Activated T-helper 1 cell treated with anti-CD3 and anti-CD28 coated beads, Interleukin-12 subunit alpha, Interleukin-12 subunit beta, Interleukin-2, Interleukin-4 antibody, amounts not matched to agents 30 ng/mL and 10 ng/mL and 1 ng/mL, durations not matched to agents 14 hours and 24 hours and 36 hours (primary cell): ENCODE data around the gene SLC36A3. TPM values are rescaled to one million over a fixed set of nuclear protein-coding genes. Genes with fewer than 3 reads are reported as not detected.
"Not testable (repeated sequence)": the region's sequence is repeated elsewhere in the genome, so short reads cannot be mapped to it uniquely, and the experiment has no call there.

Experiments
- DNase-seq: peaks from one replicate; pipeline ENCODE4 v3.0.0; 2021; ENCODE audit warnings: low spot score
- H3K27ac Mint-ChIP-seq: one replicate; pipeline ENCODE4 v1.8.0; 2021; ENCODE audit warnings: mild to moderate bottlenecking, mixed read lengths
- H3K27me3 Mint-ChIP-seq: one replicate; pipeline ENCODE4 v1.8.0; 2022; ENCODE audit warnings: mild to moderate bottlenecking, moderate library complexity, mixed read lengths; ENCODE audit not compliant: insufficient read depth
- H3K36me3 Mint-ChIP-seq: one replicate; pipeline ENCODE4 v1.8.0; 2021; ENCODE audit warnings: low read depth, mixed read lengths
- H3K4me1 Mint-ChIP-seq: one replicate; pipeline ENCODE4 v1.8.0; 2021; ENCODE audit warnings: low read depth, mixed read lengths
- H3K4me3 Mint-ChIP-seq: one replicate; pipeline ENCODE4 v1.8.0; 2021; ENCODE audit warnings: mild to moderate bottlenecking, moderate library complexity, mixed read lengths
- H3K9me3 Mint-ChIP-seq: one replicate; pipeline ENCODE4 v1.8.0; 2021; ENCODE audit warnings: mixed read lengths
- intact Hi-C: fragments of 100-400 bp; cut with micrococcal nuclease; formaldehyde crosslinking; loops from one replicate; pipeline ENCODE4 v1.15.1; 2024
- total RNA-seq: library from RNA; stranded (reverse); gene quantifications from 2 replicates; pipeline ENCODE4 v1.2.3, GENCODE V29; 2022

Gene SLC36A3
- total RNA-seq, 1 donor from 2014 or later, result not detected

DNA sequence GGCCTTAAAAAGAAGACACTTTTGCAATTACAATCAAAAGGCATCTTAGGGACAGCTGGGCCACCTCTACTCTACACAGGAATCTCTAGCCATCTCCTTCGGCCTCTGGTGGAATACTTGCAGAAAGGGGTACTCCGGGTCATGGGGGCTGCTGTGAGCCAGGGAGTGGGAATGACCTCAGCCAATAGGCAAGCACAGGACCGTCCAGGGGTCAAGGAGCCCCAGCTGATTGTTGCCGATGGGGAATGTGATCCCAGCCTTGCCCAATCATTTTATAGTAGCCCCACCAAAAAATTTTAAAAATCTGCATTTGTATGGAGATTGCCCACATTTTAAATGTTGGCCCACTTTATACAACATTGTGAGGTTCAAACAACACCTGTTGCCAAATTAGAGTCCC, 16.9 kb upstream of the SLC36A3 start:
- no peak overlapping the region for H3K27ac Mint-ChIP-seq
- intact Hi-C loops, result no loop called here
- DNase-seq, result no peak
- no peaks in the 10 kb centered on the region for H3K36me3 Mint-ChIP-seq
- no peak overlapping the region for H3K4me3 Mint-ChIP-seq
- H3K4me1 Mint-ChIP-seq, result no peaks in the 10 kb centered on the region
- H3K27me3 Mint-ChIP-seq, result peaks cover 6% of the 10 kb centered on the region
- H3K9me3 Mint-ChIP-seq, result peaks cover 3% of the 10 kb centered on the region

DNA sequence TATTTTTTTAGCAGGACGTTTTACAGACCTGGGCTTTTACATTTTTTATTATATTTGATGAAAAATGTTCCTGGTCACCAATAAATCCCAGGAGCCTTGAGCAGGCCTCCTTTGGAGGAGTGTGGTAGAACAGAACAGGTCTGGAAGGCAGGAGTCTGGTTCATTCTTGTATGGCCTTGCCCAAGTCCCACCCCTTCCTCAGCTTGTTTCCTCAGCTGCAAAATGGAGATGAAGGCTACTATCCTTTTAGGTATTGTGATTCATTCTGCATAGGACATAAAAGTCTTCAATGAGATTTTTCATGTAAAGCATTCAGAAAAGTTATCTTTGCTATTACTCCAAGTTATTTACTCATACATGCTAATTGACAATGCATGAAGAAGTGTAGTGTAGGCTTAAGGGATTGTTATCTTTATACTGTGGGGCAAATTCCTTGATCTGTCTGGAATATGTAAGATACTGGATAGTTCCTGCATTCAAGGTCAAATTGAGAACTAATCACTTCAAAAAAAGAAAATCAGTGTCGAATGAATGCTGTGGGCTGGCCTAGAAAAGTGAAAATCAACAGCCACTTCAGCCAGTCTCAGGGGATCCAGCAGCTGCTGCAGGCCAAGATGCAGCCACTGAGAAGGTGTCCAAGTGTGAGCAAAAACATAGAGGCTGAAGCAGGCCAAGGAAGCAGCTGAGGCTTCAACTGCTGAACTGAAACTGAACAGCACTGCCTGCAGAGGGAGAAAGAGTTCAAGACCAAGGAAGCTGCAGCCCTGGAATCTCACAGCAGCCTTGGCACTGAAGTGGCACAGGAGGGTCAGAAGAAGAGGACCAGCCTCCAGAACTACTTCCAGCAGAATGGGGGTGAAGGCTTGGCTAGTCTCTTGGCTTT, 15.5 kb upstream of the SLC36A3 start:
- intact Hi-C loops, result loop anchor here (5.0 kb wide), 3 partner anchors 82 to 183 kb away; partner anchors contain the start of gene CCDC69
- no peaks in the 10 kb centered on the region for H3K36me3 Mint-ChIP-seq
- no peak for DNase-seq
- H3K9me3 Mint-ChIP-seq, result no peaks in the 10 kb centered on the region
- peaks cover 14% of the 10 kb centered on the region for H3K27me3 Mint-ChIP-seq
- H3K27ac Mint-ChIP-seq, result no peak overlapping the region
- no peaks in the 10 kb centered on the region for H3K4me1 Mint-ChIP-seq
- no peak overlapping the region for H3K4me3 Mint-ChIP-seq

DNA sequence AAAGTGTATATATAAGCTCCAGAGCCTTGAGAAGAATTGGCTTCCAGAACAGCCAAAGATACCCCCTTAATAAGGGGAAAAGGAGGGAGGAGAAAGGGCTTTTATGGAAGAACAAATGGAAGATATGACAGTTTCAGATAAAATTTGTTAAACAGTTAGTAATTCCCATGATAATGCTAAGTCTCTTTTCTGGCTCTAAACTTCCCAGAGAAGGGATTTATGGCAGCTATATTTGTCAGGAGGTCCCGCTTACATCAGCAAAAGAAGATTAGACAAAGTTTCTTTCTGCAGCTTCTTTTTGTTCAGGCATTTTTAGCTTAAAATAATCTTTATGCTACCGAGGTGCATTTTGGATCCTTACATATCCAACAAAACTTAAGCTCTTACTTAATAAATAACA, 14.3 kb upstream of the SLC36A3 start:
- intact Hi-C loops, result loop anchor here (2.0 to 5.0 kb wide), 4 partner anchors 81 to 191 kb away; partner anchors contain the start of gene CCDC69
- H3K4me1 Mint-ChIP-seq, result no peaks in the 10 kb centered on the region
- H3K27me3 Mint-ChIP-seq, result peaks cover 10% of the 10 kb centered on the region
- no peaks in the 10 kb centered on the region for H3K36me3 Mint-ChIP-seq
- DNase-seq, result no peak
- H3K9me3 Mint-ChIP-seq, result no peaks in the 10 kb centered on the region
- H3K4me3 Mint-ChIP-seq, result no peak overlapping the region
- no peak overlapping the region for H3K27ac Mint-ChIP-seq

DNA sequence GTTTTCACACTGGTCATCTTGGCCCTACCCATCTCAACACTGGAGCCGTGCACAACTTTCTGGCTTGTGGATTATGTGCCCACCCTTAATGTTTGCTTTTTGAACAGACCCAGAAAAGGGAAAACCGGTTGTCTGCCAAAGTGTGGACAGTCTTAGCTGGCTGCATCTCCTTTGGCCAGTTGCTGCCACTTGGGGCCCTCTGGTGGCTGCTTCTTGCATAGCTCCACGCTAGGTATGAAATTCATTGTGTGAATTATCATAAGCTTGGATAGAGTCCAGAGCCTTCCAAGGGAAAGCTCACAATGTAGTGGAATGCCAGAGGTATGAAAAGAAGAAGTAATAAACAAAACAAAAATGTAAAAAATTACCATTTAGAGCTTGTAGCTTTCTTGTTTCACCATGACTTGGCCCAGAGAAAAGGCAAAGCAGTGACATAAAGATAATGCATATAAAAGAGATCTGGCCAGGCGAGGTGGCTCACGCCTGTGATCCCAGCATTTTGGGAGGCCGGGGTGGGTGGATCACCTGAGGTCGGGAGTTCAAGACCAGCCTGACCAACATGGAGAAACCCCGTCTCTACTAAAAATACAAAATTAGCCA, 12.5 kb upstream of the SLC36A3 start:
- Mint-ChIP-seq H3K9me3 (peaks cover 4% of the 10 kb centered on the region), H3K36me3 (no peaks in the 10 kb centered on the region)
- intact Hi-C loops, result loop anchor here (2.0 to 5.0 kb wide), 4 partner anchors 79 to 189 kb away; partner anchors contain the start of gene CCDC69

DNA sequence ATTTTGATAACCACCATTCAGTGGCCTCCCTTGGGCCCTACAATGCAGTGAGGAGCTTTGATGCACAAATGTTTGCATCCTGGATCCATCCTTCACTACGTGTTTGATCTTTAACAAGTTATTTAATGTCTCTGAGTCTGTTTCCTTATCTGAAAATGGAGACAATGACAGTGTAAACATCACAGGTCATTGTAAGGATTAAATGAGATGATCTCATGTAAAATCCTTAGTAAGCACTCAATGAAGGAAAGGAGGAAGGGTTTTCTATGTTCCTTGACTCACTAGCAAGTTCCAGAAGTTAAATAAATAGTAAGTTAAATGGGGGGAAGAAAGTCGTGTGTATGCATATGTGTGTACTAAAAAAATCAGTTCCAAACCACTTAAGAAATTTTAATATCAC, 9.8 kb upstream of the SLC36A3 start:
- H3K9me3 Mint-ChIP-seq, result peaks cover 15% of the 10 kb centered on the region
- intact Hi-C loops, result no loop called here
- no peaks in the 10 kb centered on the region for H3K4me1 Mint-ChIP-seq
- no peak overlapping the region for H3K27ac Mint-ChIP-seq
- H3K27me3 Mint-ChIP-seq, result peaks cover 17% of the 10 kb centered on the region
- no peaks in the 10 kb centered on the region for H3K36me3 Mint-ChIP-seq
- H3K4me3 Mint-ChIP-seq, result no peak overlapping the region
- no peak for DNase-seq

More for the DNA sequence above, 12.5 kb upstream of the SLC36A3 start:
- H3K4me1 Mint-ChIP-seq, result no peaks in the 10 kb centered on the region
- H3K27ac Mint-ChIP-seq, result no peak overlapping the region
- peak; percentile 17 for DNase-seq
- H3K4me3 Mint-ChIP-seq, result no peak overlapping the region
- H3K27me3 Mint-ChIP-seq, result peaks cover 10% of the 10 kb centered on the region

DNA sequence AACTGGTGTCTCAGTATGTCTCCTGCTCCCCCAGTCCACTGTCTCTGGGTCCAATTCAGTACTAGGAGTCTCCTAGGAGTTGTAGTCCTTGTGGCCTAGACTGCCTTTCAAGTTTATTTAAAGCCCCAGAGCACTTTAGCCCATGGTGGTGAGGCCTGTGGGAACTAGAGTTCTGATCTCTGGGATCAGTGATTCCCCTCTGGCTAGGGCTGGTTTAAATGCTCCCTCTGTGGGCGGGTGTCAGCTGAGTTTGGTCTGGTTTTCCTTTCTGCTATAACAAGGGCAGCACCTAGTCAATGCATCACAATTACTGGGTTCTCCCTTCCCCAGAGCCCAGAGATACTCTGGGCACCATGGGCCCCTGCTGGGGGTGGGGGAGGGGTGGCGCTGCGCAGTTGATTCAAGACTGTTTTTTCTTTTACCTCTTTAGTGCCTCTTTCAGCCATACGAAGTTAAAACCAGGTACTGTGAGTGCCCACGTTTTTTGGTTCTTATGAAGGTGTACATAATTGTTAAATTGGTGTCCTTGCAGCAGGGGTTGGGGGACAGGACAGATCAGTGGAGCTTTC, 9.3 kb upstream of the SLC36A3 start:
- intact Hi-C loops, result no loop called here
- no peak overlapping the region for H3K27ac Mint-ChIP-seq

DNA sequence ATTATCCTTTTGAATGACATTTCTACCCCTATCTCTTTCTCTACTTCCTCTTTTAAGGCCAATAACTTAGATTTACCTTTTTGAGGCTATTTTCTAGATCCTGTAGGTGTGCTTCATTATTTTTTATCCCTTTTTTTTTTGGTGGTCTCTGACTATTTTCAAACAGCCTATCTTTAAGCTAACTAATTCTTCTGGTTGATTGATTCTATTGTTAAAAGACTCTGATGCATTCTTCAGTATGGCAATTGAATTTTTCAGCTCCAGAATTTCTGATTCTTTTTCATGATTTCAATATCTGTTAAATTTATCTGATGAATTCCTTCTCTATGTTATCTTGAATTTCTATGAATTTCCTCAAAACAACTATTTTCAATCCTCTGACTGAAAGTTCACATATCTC, 7.4 kb upstream of the SLC36A3 start:
- H3K4me1 Mint-ChIP-seq, result no peaks in the 10 kb centered on the region
- no peaks in the 10 kb centered on the region for H3K36me3 Mint-ChIP-seq
- no peak overlapping the region for H3K4me3 Mint-ChIP-seq
- intact Hi-C loops, result no loop called here
- no peak for DNase-seq
- H3K27me3 Mint-ChIP-seq, result peaks cover 35% of the 10 kb centered on the region
- H3K9me3 Mint-ChIP-seq, result peaks cover 15% of the 10 kb centered on the region
- H3K27ac Mint-ChIP-seq, result no peak overlapping the region

More for the DNA sequence above, 9.3 kb upstream of the SLC36A3 start:
- Mint-ChIP-seq H3K9me3 (peaks cover 15% of the 10 kb centered on the region), H3K36me3 (no peaks in the 10 kb centered on the region), H3K27me3 (peaks cover 20% of the 10 kb centered on the region), H3K4me3 (no peak overlapping the region), H3K4me1 (no peaks in the 10 kb centered on the region)
- DNase-seq, result no peak

DNA sequence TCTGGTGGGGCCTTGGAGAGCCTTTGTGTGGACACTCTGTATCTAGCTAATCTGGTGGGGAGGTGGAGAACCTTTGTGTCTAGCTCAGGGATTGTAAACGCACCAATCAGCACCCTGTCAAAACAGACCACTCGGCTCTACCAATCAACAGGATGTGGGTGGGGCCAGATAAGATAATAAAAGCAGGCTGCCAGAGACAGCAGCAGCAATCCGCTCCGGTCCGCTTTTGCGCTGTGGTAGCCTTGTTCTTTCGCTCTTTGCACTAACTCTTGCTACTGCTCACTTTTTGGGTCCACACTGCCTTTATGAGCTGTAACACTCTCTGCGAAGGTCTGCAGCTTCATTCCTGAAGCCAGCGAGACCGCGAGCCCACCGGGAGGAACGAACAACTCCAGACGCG, 6.3 kb upstream of the SLC36A3 start:
- H3K4me1 Mint-ChIP-seq, H3K36me3 Mint-ChIP-seq, DNase-seq, H3K4me3 Mint-ChIP-seq, H3K27ac Mint-ChIP-seq, intact Hi-C loops: not testable (repeated sequence)
- H3K27me3 Mint-ChIP-seq, result peaks cover 35% of the 10 kb centered on the region
- peaks cover 15% of the 10 kb centered on the region for H3K9me3 Mint-ChIP-seq

DNA sequence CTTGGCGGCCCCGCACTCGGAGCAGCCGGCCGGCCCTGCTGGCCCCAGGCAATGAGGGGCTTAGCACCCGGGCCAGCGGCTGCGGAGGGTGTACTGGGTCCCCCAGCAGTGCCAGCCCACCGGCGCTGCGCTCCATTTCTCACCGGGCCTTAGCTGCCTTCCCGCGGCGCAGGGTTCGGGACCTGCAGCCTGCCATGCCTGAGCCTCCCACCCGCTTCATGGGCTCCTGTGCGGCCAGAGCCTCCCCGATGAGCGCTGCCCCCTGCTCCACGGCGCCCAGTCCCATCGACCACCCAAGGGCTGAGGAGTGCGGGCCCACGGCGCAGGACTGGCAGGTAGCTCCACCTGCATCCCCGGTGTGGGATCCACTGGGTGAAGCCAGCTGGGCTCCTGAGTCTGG, 5.7 kb upstream of the SLC36A3 start:
- H3K27ac Mint-ChIP-seq, H3K4me1 Mint-ChIP-seq, H3K4me3 Mint-ChIP-seq, intact Hi-C loops, H3K36me3 Mint-ChIP-seq, DNase-seq: not testable (repeated sequence)
- H3K9me3 Mint-ChIP-seq, result peaks cover 15% of the 10 kb centered on the region
- peaks cover 33% of the 10 kb centered on the region for H3K27me3 Mint-ChIP-seq

DNA sequence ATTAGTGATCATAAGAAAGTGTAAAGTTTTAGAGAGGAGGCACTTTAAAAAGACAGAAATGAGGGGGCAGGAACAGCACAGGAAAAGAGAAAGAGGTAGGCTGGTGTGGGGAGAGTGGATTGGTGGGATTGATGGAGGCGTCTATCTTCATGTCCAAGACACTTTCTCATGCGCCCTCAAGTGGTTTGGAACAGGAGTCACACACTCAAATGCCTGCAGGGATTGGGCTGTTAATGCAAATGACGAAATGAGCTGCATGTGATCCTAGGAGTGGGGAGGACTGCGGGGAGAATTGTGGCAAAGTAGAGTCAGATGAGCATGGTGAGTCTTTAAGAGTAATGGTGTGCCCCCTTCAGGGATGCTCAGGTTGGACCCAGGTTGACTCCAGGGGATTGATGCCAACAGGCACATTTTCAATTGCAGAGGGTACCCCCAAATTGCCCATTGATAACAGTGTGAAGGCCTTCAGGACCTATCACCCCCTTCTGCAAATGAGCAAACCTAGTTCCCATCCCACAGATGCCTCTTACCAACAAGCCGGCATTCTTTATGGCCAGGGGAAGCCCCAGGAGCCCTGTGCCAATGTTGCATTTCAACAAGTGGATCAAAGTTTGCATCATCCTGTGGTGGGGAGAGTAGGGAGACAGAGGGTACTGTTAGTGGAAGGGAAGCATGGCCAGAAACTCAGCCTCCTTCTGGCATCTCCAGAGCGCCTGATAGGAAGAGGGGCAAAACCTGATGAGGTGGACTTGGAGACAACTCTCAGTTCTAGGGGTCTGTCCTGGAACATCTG, 5.3 kb downstream of the SLC36A3 start:
- no peak overlapping the region for H3K4me3 Mint-ChIP-seq
- H3K27me3 Mint-ChIP-seq, result peaks cover 12% of the 10 kb centered on the region
- peaks cover 15% of the 10 kb centered on the region for H3K4me1 Mint-ChIP-seq
- H3K36me3 Mint-ChIP-seq, result no peaks in the 10 kb centered on the region
- H3K9me3 Mint-ChIP-seq, result no peaks in the 10 kb centered on the region
- peak; percentile 5 for DNase-seq
- H3K27ac Mint-ChIP-seq, result no peak overlapping the region
- intact Hi-C loops, result loop anchor here (1.0 to 5.0 kb wide), 2 partner anchors 134 to 171 kb away; no protein-coding TSS in a partner anchor

DNA sequence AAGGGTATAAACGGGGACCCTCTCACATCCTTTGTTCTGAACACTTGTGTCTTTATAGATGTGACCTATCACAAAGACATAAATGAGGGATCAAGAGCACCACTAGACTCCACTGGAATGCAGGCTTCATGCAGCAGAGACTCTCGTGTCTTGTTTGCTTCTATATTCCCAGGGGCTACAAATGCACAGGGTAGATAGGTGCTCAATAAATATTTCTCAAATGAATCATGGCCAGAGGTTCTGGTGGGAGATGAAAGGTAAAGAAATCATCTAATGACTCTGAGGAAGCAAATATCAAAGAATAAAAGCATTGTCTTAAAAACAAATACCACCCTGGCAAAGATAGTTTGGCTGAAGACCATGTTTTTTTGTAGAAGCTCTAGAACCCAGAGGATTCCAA, 6.6 kb downstream of the SLC36A3 start:
- Mint-ChIP-seq H3K4me3 (no peak overlapping the region), H3K27me3 (peaks cover 15% of the 10 kb centered on the region), H3K9me3 (no peaks in the 10 kb centered on the region), H3K27ac (no peak overlapping the region), H3K36me3 (no peaks in the 10 kb centered on the region), H3K4me1 (peaks cover 15% of the 10 kb centered on the region)
- no peak for DNase-seq
- intact Hi-C loops, result loop anchor here (5.0 kb wide), 1 partner anchor 170 kb away; no protein-coding TSS in a partner anchor

DNA sequence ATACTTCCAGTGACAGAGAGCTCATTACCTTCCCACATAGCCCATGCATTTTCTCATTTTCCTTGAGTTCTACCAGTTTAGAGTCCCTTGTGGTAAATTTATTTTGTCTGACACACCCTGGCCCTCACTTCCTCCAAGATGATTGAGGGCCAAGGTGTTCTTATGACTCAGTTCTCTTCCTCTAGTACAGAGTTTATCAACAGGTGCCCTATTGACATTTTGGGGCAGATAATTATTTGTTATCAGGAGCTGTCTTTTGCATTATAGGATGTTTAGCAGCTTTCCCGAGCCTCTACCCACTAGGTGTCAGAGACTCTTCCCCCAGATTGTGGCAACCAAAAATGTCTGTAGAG, 7.1 kb downstream of the SLC36A3 start:
- no peaks in the 10 kb centered on the region for H3K36me3 Mint-ChIP-seq
- peaks cover 15% of the 10 kb centered on the region for H3K4me1 Mint-ChIP-seq
- H3K27ac Mint-ChIP-seq, result no peak overlapping the region
- H3K27me3 Mint-ChIP-seq, result peaks cover 15% of the 10 kb centered on the region
- DNase-seq, result no peak
- H3K4me3 Mint-ChIP-seq, result no peak overlapping the region
- H3K9me3 Mint-ChIP-seq, result no peaks in the 10 kb centered on the region
- intact Hi-C loops, result loop anchor here (5.0 kb wide), 1 partner anchor 169 kb away; no protein-coding TSS in a partner anchor
